Measurements from ENCODE around the gene FOXE3.

The FOXE3 gene

GRCh38 chr1:47402591-47402990 is 13.5 kb upstream of the FOXE3 start:
- in situ Hi-C loops (cut with MboI; ENCODE audit: low sequenced_read_pairs): no loop called here

- in situ Hi-C loops (cut with MboI; ENCODE audit: low sequenced_read_pairs): no loop called here
Observed at GRCh38 chr1:47403321-47403910, 12.7 kb upstream of the FOXE3 start.

- in situ Hi-C loops (cut with MboI; ENCODE audit: low sequenced_read_pairs): no loop called here
Observed at GRCh38 chr1:47405697-47406096, 10.4 kb upstream of the FOXE3 start.

GRCh38 chr1:47406966-47407365 is 9.1 kb upstream of the FOXE3 start:
- in situ Hi-C loops (cut with MboI; ENCODE audit: low sequenced_read_pairs): no loop called here

- in situ Hi-C loops (cut with MboI; ENCODE audit: low sequenced_read_pairs): no loop called here
Observed at GRCh38 chr1:47407481-47407880, 8.6 kb upstream of the FOXE3 start.

- in situ Hi-C loops (cut with MboI; ENCODE audit: low sequenced_read_pairs): no loop called here
Observed at GRCh38 chr1:47409311-47410067, 6.6 kb upstream of the FOXE3 start.

- in situ Hi-C loops (cut with MboI; ENCODE audit: low sequenced_read_pairs): no loop called here
Observed at GRCh38 chr1:47410068-47410455, 6.0 kb upstream of the FOXE3 start.

GRCh38 chr1:47411436-47411835 is 4.6 kb upstream of the FOXE3 start:
- in situ Hi-C loops (cut with MboI; ENCODE audit: low sequenced_read_pairs): no loop called here

- in situ Hi-C loops (cut with MboI; ENCODE audit: low sequenced_read_pairs): no loop called here
Observed at GRCh38 chr1:47412437-47412836, 3.6 kb upstream of the FOXE3 start.

- in situ Hi-C loops (cut with MboI; ENCODE audit: low sequenced_read_pairs): no loop called here
Observed at GRCh38 chr1:47416319-47417169, 459 bp downstream of the FOXE3 start.

- in situ Hi-C loops (cut with MboI; ENCODE audit: low sequenced_read_pairs): no loop called here
Observed at GRCh38 chr1:47417170-47418044, 1.3 kb downstream of the FOXE3 start.

- in situ Hi-C loops (cut with MboI; ENCODE audit: low sequenced_read_pairs): no loop called here
Observed at GRCh38 chr1:47418122-47418521, 2.0 kb downstream of the FOXE3 start.

GRCh38 chr1:47418681-47419325 is 2.7 kb downstream of the FOXE3 start:
- in situ Hi-C loops (cut with MboI; ENCODE audit: low sequenced_read_pairs): no loop called here

GRCh38 chr1:47420547-47420946 is 4.5 kb downstream of the FOXE3 start:
- in situ Hi-C loops (cut with MboI; ENCODE audit: low sequenced_read_pairs): no loop called here

- in situ Hi-C loops (cut with MboI; ENCODE audit: low sequenced_read_pairs): no loop called here
Observed at GRCh38 chr1:47423872-47424271, 7.8 kb downstream of the FOXE3 start.

- in situ Hi-C loops (cut with MboI; ENCODE audit: low sequenced_read_pairs): no loop called here
Observed at GRCh38 chr1:47424336-47424982, 8.4 kb downstream of the FOXE3 start.

- in situ Hi-C loops (cut with MboI; ENCODE audit: low sequenced_read_pairs): no loop called here
Observed at GRCh38 chr1:47431534-47431933, 15.4 kb downstream of the FOXE3 start.

GRCh38 chr1:47432071-47433036 is 16.3 kb downstream of the FOXE3 start:
- in situ Hi-C loops (cut with MboI; ENCODE audit: low sequenced_read_pairs): no loop called here

- in situ Hi-C loops (cut with MboI; ENCODE audit: low sequenced_read_pairs): no loop called here
Observed at GRCh38 chr1:47433037-47433421, 16.9 kb downstream of the FOXE3 start.

Measured in HL-60/S4 treated with phorbol 12-myristate 13-acetate at 8.2 ng/mL for 4 days and 3 days (cell line).